T-helper 2 cell treated with Interferon-gamma antibody and Interleukin-4, amounts not matched to agents 5 μg/mL and 100 μg/mL, for 36 hours (primary cell): ENCODE measurements around the gene DDX51.
"Not testable (repeated sequence)": the region's sequence is repeated elsewhere in the genome, so short reads cannot be mapped to it uniquely, and the experiment has no call there.

Source experiments
- DNase-seq: peaks from one replicate; pipeline ENCODE4 v3.0.0; 2021; ENCODE audit warnings: low spot score
- H3K27ac Mint-ChIP-seq: one replicate; pipeline ENCODE4 v1.8.0; 2021; ENCODE audit warnings: mild to moderate bottlenecking, mixed read lengths
- H3K27me3 Mint-ChIP-seq: one replicate; pipeline ENCODE4 v1.8.0; 2021; ENCODE audit warnings: low read depth, mixed read lengths
- H3K36me3 Mint-ChIP-seq: one replicate; pipeline ENCODE4 v1.8.0; 2021; ENCODE audit warnings: low read depth, mixed read lengths
- H3K4me1 Mint-ChIP-seq: one replicate; pipeline ENCODE4 v1.8.0; 2021; ENCODE audit warnings: low read depth, mixed read lengths
- H3K4me3 Mint-ChIP-seq: one replicate; pipeline ENCODE4 v1.8.0; 2022; ENCODE audit warnings: mild to moderate bottlenecking, moderate library complexity, mixed read lengths
- H3K9me3 Mint-ChIP-seq: one replicate; pipeline ENCODE4 v1.8.0; 2021; ENCODE audit warnings: mixed read lengths

The DDX51 gene

DNA sequence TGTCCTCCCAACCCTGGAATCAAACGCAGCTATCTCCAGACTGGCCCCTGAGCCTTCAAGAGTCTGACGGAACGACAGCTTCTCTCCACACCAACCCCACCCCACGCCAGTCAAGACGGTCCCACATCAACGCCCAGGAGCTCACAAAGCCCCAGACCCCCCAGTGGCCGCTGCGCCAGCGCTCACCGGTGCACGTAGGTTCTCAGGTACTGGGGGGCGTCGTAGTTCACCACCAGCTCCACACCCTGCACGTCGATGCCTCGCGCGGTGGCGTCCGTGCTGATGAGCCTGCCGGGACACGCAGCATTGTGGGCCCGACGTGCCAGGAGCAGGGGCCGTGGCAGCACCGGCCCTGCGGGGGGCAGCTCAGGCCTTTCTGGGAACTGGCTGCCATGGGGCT lies 4.2 kb downstream of the DDX51 start:
- Mint-ChIP-seq H3K4me1 (peaks cover 6% of the 10 kb centered on the region), H3K27ac (no peak overlapping the region), H3K27me3 (no peaks in the 10 kb centered on the region), H3K9me3 (no peaks in the 10 kb centered on the region), H3K36me3 (peaks cover 23% of the 10 kb centered on the region), H3K4me3 (no peak overlapping the region)
- DNase-seq, result no peak

DNA sequence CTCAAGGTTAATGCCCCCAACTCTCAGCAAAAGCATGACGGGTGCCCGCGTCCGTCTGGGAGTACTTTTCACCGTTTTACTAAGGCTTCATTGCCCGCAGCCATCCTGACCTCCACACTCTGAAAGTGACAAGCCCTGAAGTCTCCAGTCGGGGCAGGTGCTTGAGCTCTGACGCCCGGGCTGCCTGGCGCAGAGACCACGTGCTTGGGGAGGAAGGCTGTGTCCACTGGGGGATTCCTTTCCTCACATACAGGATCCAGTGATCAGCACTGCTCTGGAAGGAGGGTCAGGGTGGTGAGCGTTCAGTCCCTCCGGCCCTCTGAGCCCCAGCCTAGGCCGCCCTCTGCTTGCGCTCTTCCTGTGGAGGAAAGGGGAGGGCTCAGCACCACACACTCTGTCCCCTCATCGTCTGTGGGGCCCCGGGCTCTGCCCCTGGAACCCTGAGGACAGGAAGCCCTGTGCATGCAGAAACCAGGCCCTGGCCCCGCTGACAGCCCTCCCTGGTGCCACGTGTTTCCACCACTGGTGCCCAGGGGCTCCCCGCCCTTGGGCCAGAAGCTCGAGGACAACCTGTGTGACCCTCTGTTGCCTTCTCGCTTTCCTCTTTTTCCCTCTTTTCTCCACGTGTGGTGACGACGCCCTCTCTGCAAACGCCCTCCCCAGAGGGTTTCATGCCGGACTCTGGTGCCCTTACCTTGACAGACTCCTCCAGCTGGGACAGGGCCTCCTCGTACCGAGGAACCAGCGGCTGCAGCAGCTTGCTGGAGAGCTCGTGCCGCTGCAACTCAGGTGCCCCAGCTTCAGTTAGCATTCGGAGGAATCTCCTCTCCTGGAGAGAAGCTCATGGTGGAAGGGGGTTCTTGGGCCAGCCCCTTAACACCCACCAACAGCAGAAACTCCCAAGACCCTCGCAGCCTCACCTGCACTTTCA lies 4.9 kb downstream of the DDX51 start:
- Mint-ChIP-seq H3K4me3 (no peak overlapping the region), H3K27me3 (no peaks in the 10 kb centered on the region), H3K36me3 (peaks cover 23% of the 10 kb centered on the region), H3K27ac (peak overlapping the region; percentile 31), H3K4me1 (peaks cover 6% of the 10 kb centered on the region), H3K9me3 (no peaks in the 10 kb centered on the region)
- DNase-seq, result no peak

DNA sequence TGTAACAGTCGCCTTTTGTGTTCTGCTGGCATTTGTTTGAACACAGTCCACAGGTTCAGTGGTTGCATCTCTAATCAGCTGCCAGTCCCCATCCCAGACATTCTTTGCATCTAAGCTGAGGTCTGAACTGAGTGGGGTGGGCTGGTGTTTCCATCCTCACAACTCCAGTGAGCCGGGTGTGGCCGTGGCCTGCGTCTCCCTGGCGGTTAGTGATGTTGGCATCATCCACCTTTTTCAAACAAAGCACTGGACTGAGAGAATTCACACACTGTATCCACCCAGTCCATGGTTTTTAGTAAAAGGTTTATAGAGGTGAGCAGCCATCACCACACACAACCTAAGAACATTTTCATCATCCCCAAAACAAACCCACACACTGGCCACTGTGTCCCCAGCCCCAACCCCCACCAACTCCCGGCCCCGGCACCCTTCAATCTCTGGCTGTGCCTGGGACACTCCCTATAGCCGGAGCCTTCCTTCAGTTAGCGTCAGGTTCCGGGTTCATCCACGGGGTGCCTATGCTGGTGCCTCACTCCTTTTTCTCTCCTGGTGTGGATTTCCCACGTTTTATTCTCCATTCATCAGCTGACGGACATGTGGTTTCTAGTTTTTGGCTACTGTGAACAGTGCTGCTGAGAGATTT lies 6.5 kb downstream of the DDX51 start:
- H3K4me3 Mint-ChIP-seq, result no peak overlapping the region
- no peak overlapping the region for H3K27ac Mint-ChIP-seq
- peaks cover 20% of the 10 kb centered on the region for H3K36me3 Mint-ChIP-seq

DNA sequence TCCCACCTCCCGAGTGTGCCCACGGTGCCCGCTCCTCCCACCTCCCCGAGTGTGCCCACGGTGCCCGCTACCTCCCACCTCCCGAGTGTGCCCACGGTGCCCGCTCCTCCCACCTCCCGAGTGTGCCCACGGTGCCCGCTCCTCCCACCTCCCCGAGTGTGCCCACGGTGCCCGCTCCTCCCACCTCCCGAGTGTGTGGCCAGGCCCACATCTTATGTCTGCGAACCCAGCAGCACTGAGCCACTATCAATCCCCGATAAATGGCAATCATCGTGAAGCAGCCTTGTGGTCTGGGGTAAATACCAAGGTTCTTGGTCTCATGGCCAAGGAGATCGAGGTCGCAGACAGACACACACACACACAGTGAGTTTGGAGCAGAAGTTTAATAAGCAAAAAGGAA lies 7.9 kb downstream of the DDX51 start:
- Mint-ChIP-seq H3K27ac (peak overlapping the region; percentile 35), H3K36me3 (peaks cover 20% of the 10 kb centered on the region)
- not testable (repeated sequence) for DNase-seq, H3K4me1 Mint-ChIP-seq, H3K4me3 Mint-ChIP-seq, H3K27me3 Mint-ChIP-seq, H3K9me3 Mint-ChIP-seq

More for the DNA sequence above, 6.5 kb downstream of the DDX51 start:
- no peak for DNase-seq
- H3K27me3 Mint-ChIP-seq, result no peaks in the 10 kb centered on the region
- no peaks in the 10 kb centered on the region for H3K9me3 Mint-ChIP-seq
- peaks cover 2% of the 10 kb centered on the region for H3K4me1 Mint-ChIP-seq

DNA sequence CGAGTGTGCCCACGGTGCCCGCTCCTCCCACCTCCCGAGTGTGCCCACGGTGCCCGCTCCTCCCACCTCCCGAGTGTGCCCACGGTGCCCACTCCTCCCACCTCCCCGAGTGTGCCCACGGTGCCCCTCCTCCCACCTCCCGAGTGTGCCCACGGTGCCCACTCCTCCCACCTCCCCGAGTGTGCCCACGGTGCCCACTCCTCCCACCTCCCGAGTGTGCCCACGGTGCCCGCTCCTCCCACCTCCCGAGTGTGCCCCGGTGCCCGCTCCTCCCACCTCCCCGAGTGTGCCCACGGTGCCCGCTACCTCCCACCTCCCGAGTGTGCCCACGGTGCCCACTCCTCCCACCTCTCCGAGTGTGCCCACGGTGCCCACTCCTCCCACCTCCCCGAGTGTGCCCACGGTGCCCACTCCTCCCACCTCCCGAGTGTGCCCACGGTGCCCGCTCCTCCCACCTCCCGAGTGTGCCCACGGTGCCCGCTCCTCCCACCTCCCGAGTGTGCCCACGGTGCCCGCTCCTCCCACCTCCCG lies 9.4 kb downstream of the DDX51 start:
- DNase-seq, H3K4me1 Mint-ChIP-seq, H3K4me3 Mint-ChIP-seq, H3K27me3 Mint-ChIP-seq, H3K9me3 Mint-ChIP-seq, H3K27ac Mint-ChIP-seq: not testable (repeated sequence)
- H3K36me3 Mint-ChIP-seq, result peaks cover 19% of the 10 kb centered on the region

DNA sequence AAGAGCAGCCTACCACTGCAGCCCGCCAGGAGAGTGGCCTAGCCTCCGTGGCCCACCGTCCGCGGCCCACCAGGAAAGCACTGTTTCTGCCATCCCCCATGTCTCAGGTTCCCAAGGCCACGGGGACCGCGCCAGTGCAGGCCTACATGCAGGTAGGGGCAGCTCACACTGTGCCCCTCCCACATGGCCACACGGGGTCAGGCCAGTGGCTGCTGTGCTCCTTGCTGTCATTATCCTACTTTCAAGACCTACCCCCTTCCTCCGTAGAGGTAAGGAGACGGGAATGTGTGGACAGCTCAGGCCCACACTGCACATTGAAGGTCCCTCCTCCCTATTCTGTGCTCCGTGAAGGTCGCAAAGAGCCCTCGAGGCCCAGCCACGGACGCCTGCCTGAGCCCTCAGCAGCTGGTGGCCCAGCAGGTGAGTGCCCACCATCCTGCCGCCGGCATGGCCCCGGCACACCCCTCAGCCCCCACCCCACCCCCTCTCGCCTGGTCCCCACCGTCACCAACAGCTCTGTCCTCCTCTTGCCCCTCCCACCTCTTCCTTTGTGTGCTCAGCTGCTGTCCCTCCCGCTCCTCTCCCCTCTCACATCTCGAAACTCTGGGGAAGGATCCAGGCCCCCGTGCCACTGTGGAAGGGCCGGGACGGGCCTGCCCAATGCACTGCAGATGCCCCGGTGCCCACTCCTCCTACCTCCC lies 10.0 kb downstream of the DDX51 start:
- Mint-ChIP-seq H3K4me1 (no peaks in the 10 kb centered on the region), H3K36me3 (peaks cover 16% of the 10 kb centered on the region), H3K9me3 (no peaks in the 10 kb centered on the region), H3K27ac (no peak overlapping the region), H3K27me3 (no peaks in the 10 kb centered on the region), H3K4me3 (no peak overlapping the region)
- no peak for DNase-seq

DNA sequence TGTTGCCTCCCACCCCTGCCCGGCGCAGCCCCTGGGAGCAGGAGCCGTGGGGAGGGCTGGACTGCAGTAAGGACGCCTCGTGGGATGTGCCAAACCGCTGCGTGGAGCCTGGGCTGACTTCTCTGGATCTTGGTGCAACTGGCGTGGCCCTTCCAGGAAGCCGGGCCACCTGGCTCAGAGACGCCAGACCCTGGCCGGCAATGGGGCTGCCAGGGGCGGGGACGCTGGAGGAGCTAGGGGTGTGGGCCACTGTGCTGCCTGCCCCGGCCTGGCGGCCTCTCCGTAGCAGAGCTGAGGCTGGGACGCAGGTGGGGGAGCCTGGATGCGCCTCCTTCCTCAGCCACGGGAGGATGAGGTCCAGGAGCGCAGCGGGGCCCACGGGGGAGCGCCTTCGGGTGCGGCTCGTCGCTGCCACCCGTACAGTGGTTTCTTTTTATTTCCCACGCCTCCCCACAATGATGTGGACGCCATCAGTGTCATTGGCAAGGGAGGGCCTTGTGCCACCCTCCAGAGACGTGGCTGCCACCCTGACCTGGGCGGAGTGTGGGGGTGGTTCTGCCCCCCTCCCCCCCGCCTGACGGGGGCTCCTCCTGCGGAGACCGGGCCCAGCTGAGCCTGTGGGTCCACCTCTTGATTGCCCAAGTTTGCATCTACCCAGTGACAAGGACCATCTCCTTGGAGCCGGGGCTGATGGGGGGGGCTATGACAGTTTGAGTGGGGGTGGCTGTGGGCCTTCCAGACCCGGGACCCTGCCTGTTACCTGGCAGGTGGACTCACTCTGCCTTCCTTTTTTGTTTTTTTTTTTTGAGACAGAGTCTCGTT lies 11.3 kb downstream of the DDX51 start:
- peaks cover 23% of the 10 kb centered on the region for H3K36me3 Mint-ChIP-seq
- no peak for DNase-seq
- no peaks in the 10 kb centered on the region for H3K4me1 Mint-ChIP-seq
- peaks cover 5% of the 10 kb centered on the region for H3K9me3 Mint-ChIP-seq
- no peaks in the 10 kb centered on the region for H3K27me3 Mint-ChIP-seq
- no peak overlapping the region for H3K27ac Mint-ChIP-seq
- H3K4me3 Mint-ChIP-seq, result no peak overlapping the region

DNA sequence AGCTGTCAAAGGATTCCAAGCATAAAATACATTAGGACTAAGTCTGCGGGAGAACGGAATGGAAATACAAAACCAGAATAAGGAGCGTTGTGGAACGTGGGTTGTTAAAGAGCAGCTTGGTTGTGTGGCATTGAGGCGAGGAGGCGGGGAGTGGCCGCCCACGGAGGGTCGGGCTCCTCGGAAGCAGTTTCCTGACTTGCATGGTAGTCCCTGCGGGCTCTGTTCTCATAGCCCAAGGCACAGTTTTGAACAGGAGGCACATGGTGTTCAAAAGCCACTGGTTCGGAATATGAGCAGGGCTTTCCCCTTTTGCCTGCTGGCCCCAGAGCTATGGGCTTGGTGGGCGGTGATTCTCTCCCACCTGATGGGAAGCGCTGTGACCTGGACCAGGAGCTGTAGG lies 12.2 kb downstream of the DDX51 start:
- Mint-ChIP-seq H3K9me3 (peaks cover 6% of the 10 kb centered on the region), H3K27me3 (no peaks in the 10 kb centered on the region), H3K36me3 (peaks cover 24% of the 10 kb centered on the region), H3K4me1 (no peaks in the 10 kb centered on the region), H3K27ac (no peak overlapping the region), H3K4me3 (no peak overlapping the region)
- DNase-seq, result no peak

DNA sequence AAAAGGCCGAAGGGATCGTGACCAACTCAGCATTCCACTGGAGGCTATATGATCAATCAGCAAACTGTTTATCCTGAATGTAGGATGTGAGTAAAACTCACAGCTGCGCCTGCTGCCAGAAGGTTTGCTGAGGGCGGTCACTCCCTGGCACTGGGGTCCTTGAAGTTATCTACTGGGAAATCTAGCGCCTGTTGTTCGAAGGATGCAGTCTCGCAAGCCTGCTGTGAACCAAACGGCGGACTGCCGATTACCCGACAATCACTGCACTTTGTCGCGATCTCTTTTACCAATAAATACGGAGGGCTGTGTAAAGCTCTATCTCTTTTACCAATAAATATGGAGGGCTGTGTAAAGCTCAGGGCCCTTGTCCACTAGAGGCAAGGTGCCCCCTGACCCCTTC lies 12.9 kb downstream of the DDX51 start:
- Mint-ChIP-seq H3K4me1 (no peaks in the 10 kb centered on the region), H3K36me3 (peaks cover 28% of the 10 kb centered on the region), H3K4me3 (no peak overlapping the region), H3K27ac (no peak overlapping the region), H3K9me3 (peaks cover 6% of the 10 kb centered on the region), H3K27me3 (no peaks in the 10 kb centered on the region)
- no peak for DNase-seq

DNA sequence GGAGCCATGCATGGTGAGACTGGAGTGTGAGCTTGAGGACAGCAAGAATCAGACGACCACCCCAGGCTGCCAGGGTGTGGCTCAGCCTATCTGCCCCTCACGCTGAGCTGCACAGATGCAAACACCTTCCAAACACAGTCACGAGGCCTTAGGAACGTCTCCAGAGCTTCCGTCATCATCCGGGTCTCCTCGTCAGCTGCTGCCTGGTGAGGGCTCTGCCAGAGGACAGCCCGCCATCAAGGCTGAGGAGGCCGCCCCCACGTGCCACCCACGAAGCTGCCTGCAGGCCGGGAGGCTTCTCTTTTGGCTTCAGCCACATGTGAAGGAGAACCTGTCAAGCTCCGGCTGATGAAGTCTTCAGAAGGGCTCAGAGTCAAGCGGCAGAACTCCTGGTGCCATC lies 13.4 kb downstream of the DDX51 start:
- H3K9me3 Mint-ChIP-seq, result peaks cover 6% of the 10 kb centered on the region
- H3K36me3 Mint-ChIP-seq, result peaks cover 32% of the 10 kb centered on the region
- no peak overlapping the region for H3K27ac Mint-ChIP-seq
- no peak for DNase-seq
- no peaks in the 10 kb centered on the region for H3K4me1 Mint-ChIP-seq
- no peaks in the 10 kb centered on the region for H3K27me3 Mint-ChIP-seq
- no peak overlapping the region for H3K4me3 Mint-ChIP-seq

DNA sequence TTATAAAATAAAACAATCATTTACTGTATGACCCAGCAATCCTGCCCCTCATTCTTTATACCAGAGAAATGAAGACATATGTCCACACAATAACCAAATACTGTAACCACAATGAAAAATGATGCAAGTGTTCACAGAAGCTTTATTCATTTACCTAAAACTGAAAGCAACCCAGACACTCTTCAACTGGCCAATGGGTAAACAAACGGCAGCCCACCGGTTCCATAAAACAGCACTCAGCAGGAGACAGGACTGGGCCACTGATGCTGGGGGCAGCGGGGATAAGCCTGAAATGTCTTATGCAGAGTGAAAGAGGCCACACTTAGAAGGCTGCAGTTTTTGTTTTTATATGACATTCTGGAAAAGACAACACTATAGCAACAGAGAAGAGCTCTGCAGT lies 15.1 kb downstream of the DDX51 start:
- H3K36me3 Mint-ChIP-seq, result peaks cover 40% of the 10 kb centered on the region
- peaks cover 6% of the 10 kb centered on the region for H3K9me3 Mint-ChIP-seq
- no peak for DNase-seq
- no peak overlapping the region for H3K4me3 Mint-ChIP-seq
- no peaks in the 10 kb centered on the region for H3K27me3 Mint-ChIP-seq
- no peak overlapping the region for H3K27ac Mint-ChIP-seq
- H3K4me1 Mint-ChIP-seq, result no peaks in the 10 kb centered on the region

DNA sequence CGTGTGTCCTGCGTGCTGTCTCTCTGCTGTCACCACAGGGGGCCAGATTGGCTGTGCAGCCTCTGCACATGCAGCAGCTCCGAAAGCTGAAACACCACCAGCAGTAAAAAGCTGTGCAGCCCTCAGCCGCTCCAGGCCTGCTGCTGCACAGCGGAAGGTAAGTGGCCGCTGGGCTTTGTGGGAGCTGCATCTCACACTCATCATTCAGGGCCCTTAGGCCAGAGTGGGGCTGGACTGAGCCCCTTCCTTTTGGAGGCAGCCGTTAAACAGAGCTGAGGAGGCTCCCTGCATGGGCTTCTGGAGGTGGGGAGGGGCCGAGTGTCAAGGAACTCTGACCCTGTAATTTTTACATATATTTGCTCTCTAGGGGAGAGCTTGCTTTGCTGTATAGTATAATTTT lies 17.1 kb downstream of the DDX51 start:
- Mint-ChIP-seq H3K27ac (no peak overlapping the region), H3K9me3 (peaks cover 6% of the 10 kb centered on the region), H3K4me3 (no peak overlapping the region), H3K4me1 (no peaks in the 10 kb centered on the region), H3K27me3 (no peaks in the 10 kb centered on the region), H3K36me3 (peaks cover 44% of the 10 kb centered on the region)
- no peak for DNase-seq

DNA sequence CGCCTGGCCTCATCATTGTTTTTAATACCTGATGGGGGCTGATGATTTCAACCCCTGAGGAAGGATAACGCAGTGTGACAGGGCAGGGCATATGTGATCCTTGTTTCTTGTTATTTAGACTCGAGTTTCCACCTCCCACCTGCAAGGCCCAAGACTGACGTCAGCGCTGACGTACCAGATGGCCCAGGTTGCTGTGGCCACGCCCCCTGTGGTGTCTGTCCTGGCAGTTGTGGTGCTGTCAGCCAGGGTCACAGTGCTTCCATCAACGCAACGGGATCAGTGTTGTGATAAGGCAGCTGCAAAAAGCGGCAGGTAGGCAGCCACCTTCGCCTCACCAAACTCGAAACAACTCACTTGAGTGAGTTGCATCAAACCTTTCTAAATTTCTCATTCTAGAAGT lies 18.4 kb downstream of the DDX51 start:
- Mint-ChIP-seq H3K4me3 (no peak overlapping the region), H3K9me3 (peaks cover 6% of the 10 kb centered on the region), H3K27me3 (no peaks in the 10 kb centered on the region), H3K27ac (no peak overlapping the region), H3K4me1 (no peaks in the 10 kb centered on the region), H3K36me3 (peaks cover 44% of the 10 kb centered on the region)
- no peak for DNase-seq
